ENCODE measurements around the gene CENPC.

GRCh38 chr4:67522230-67522629 is 23.1 kb downstream of the CENPC start:
- no peak for TF ChIP-seq CTCF (optimal IDR thresholded peaks at IDR 0.05 in 1 of 3, IDR thresholded peaks at IDR 0.05 in 1 of 3, conservative IDR thresholded peaks at IDR 0.05 in 1 of 3; ENCODE audit: extremely low read depth in 1 of 3, insufficient read depth in 2 of 3, low read length in 3 of 3)
- TF ChIP-seq EZH2 (IDR thresholded peaks at IDR 0.05; ENCODE audit: low read length), result no peak
